Testis (tissue), 2 donors: Measurements from ENCODE around the gene SLC2A9.

ENCODE experiments used
- POLR2A ChIP-seq: fragments of 450-650 bp; IDR thresholded peaks from one replicate; pipeline ENCODE4 v1.6.1; 2017; ENCODE audit warnings: antibody characterized with exemption, mild to moderate bottlenecking, moderate library complexity
- TF ChIP-seq, protein P1 (sequence below), 3 experiments: fragments of 450-650 bp in 2 of 3; fragments of 200-600 bp in 1 of 3; sonication (generic) in 1 of 3; IDR thresholded peaks; one replicate each; pipeline ENCODE4 v1.5.1; 2016 to 2019; ENCODE audit warnings: antibody characterized with exemption in 3 of 3, mild to moderate bottlenecking in 2 of 3, moderate library complexity in 1 of 3

DNA sequence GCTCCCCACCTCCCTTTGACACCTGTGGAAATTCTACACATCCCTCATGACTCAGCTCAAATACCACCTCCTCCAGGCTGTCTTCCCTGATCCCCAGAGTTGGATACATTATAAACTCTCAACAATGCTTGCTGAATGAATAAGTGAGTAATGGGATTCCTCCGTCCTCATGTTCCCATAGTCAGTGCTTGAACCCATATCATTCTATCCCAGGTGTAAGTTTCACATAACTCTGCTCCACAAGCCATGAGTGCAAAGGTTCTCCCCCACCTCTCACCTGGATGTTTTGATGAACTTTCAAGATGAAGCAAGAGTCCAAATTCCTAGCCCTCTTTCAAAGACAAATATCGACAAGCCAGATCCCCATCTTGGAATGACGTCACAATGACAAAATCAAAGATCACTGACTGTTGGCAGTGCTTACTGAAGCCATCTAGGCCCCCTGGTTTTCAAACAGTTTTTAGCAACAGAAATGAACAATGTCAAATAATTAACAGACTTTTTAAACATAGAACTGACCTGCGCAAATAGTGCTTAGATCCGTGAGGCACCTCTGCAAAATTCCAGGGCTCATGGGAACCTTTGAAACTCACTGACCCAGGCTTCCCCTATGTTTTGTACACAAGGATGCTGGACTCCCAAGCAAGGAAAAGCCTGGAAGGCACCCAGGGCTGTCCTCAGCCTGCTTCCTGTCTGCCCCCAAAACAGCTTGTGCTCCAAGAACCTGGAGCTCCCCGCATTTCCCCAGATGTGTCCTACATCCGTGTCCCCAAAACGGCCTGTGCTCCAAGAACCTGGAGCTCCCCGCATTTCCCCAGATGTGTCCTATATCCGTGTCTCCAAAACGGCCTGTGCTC is 4.0 kb downstream of the SLC2A9 start:
- TF ChIP-seq, protein P1, sequence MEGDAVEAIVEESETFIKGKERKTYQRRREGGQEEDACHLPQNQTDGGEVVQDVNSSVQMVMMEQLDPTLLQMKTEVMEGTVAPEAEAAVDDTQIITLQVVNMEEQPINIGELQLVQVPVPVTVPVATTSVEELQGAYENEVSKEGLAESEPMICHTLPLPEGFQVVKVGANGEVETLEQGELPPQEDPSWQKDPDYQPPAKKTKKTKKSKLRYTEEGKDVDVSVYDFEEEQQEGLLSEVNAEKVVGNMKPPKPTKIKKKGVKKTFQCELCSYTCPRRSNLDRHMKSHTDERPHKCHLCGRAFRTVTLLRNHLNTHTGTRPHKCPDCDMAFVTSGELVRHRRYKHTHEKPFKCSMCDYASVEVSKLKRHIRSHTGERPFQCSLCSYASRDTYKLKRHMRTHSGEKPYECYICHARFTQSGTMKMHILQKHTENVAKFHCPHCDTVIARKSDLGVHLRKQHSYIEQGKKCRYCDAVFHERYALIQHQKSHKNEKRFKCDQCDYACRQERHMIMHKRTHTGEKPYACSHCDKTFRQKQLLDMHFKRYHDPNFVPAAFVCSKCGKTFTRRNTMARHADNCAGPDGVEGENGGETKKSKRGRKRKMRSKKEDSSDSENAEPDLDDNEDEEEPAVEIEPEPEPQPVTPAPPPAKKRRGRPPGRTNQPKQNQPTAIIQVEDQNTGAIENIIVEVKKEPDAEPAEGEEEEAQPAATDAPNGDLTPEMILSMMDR (IDR thresholded peaks at IDR 0.05) = no peak
- TF ChIP-seq POLR2A = no peak
